ENCODE measurements around the gene CFAP69.

CFAP69 gene

DNA sequence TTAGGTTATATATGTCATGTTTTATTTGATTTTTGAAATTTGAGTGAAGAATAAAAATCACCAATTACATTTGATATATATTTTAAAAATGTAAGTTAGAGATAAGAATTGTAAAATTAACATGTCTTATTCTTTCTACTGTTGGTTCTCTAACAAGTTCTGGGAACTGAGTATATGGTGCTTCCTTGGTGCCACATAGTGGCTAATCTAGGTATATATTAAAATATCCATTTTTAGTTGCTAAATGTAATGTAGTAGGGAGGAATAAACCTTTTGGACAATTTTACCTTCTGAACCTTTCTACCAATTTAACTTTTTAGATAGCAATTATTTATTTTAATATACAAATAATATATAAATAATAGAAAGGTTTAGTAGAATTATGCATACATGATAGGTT lies 17.5 kb downstream of the CFAP69 start:
- H3K27ac ChIP-seq (ENCODE audit: low read length), result no peak overlapping the region
- no peak overlapping the region for H3K4me3 ChIP-seq (ENCODE audit: low read depth in 1 of 2, low read length in 2 of 2)
- H4K20me1 ChIP-seq (ENCODE audit: insufficient read depth, low read length), result no peaks in the 10 kb centered on the region
- H3K9ac ChIP-seq (ENCODE audit: low read depth, low read length), result no peak overlapping the region
- no peak for TF ChIP-seq EZH2 (IDR thresholded peaks at IDR 0.05; ENCODE audit: borderline replicate concordance, low read depth, low read length, severe bottlenecking)
- TF ChIP-seq, protein P1, sequence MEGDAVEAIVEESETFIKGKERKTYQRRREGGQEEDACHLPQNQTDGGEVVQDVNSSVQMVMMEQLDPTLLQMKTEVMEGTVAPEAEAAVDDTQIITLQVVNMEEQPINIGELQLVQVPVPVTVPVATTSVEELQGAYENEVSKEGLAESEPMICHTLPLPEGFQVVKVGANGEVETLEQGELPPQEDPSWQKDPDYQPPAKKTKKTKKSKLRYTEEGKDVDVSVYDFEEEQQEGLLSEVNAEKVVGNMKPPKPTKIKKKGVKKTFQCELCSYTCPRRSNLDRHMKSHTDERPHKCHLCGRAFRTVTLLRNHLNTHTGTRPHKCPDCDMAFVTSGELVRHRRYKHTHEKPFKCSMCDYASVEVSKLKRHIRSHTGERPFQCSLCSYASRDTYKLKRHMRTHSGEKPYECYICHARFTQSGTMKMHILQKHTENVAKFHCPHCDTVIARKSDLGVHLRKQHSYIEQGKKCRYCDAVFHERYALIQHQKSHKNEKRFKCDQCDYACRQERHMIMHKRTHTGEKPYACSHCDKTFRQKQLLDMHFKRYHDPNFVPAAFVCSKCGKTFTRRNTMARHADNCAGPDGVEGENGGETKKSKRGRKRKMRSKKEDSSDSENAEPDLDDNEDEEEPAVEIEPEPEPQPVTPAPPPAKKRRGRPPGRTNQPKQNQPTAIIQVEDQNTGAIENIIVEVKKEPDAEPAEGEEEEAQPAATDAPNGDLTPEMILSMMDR (IDR thresholded peaks at IDR 0.05; ENCODE audit: borderline replicate concordance, extremely low read depth, low read length, poor library complexity, severe bottlenecking), result peak; percentile 21
- H3K4me1 ChIP-seq (ENCODE audit: insufficient read depth, low read length), result no peaks in the 10 kb centered on the region
- no peaks in the 10 kb centered on the region for H3K36me3 ChIP-seq (ENCODE audit: insufficient read depth, low read length)
- ATAC-seq (ENCODE audit: insufficient read depth, low read depth) (peak; percentile 58; the same call in 1 of the 3 replicates), DNase-seq (no peak)
- no peak overlapping the region for H2AFZ ChIP-seq (ENCODE audit: low read depth, low read length)
- no peaks in the 10 kb centered on the region for H3K79me2 ChIP-seq (ENCODE audit: insufficient read depth, low read length)
- H3K9me3 ChIP-seq (ENCODE audit: insufficient read depth, low read length, severe bottlenecking), result no peaks in the 10 kb centered on the region
- H3K27me3 ChIP-seq (ENCODE audit: insufficient read depth, low read length, poor library complexity), result no peaks in the 10 kb centered on the region
- no peak overlapping the region for H3K4me2 ChIP-seq (ENCODE audit: insufficient read depth, low read length)

DNA sequence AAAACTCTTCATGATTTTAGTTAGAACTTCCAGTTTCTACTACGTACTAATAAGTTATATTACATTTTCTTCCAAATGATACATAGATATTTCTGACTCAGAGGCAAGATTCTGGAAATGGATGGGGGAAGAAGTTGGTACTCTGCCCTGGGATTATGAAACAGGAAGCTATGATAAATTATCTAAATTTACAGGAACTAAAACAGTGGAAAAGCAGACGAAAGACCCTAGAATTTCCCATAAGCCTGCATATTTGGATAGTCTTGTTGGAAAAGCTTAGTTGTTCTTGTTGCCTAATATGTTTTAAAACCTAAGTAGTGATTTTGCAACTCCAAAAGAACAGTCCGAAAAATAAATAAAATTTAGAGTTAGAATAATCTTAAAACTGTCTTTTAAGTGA lies 21.8 kb downstream of the CFAP69 start:
- ATAC-seq (ENCODE audit: insufficient read depth, low read depth) (no peak), DNase-seq (no peak)
- Histone ChIP-seq H3K9me3 (ENCODE audit: insufficient read depth, low read length, severe bottlenecking) (no peaks in the 10 kb centered on the region), H3K4me2 (ENCODE audit: insufficient read depth, low read length) (no peak overlapping the region), H3K27ac (ENCODE audit: low read length) (no peak overlapping the region), H3K27me3 (ENCODE audit: insufficient read depth, low read length, poor library complexity) (no peaks in the 10 kb centered on the region), H3K36me3 (ENCODE audit: insufficient read depth, low read length) (no peaks in the 10 kb centered on the region), H3K4me3 (ENCODE audit: low read depth in 1 of 2, low read length in 2 of 2) (no peak overlapping the region), H3K9ac (ENCODE audit: low read depth, low read length) (no peak overlapping the region), H4K20me1 (ENCODE audit: insufficient read depth, low read length) (no peaks in the 10 kb centered on the region), H2AFZ (ENCODE audit: low read depth, low read length) (no peak overlapping the region), H3K79me2 (ENCODE audit: insufficient read depth, low read length) (no peaks in the 10 kb centered on the region), H3K4me1 (ENCODE audit: insufficient read depth, low read length) (no peaks in the 10 kb centered on the region)
- TF ChIP-seq, protein P1 (IDR thresholded peaks at IDR 0.05; ENCODE audit: borderline replicate concordance, extremely low read depth, low read length, poor library complexity, severe bottlenecking), result no peak
- no peak for TF ChIP-seq EZH2 (IDR thresholded peaks at IDR 0.05; ENCODE audit: borderline replicate concordance, low read depth, low read length, severe bottlenecking)

DNA sequence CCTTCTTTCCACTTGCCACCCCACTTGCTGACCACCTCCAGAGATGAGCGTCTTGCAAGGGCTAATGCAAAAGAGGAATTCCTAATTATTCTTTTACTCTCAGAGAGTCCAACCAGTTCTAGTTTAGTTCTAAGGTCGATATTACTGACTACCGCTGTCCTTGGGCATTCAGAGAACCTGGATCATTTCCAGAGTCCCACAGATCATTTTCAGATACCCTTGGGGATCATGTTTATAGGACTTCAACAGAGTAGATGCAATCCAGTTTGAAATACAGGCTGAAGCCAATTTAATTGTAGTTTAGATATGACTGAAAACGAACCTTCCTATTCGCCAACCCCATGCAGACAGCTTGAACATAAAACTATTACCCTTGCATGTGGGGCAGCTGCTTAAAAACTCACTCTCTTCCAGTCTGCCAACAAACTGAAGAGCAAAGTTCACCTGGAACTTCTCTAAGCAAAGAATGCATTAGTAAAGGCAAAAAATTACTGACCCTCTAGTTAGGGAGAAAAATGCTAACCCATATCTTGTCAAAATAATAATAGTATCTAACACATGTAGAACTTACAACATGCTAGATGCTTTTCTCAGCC lies 22.4 kb downstream of the CFAP69 start:
- Histone ChIP-seq H2AFZ (ENCODE audit: low read depth, low read length) (no peak overlapping the region), H3K4me1 (ENCODE audit: insufficient read depth, low read length) (no peaks in the 10 kb centered on the region), H4K20me1 (ENCODE audit: insufficient read depth, low read length) (no peaks in the 10 kb centered on the region), H3K27ac (ENCODE audit: low read length) (no peak overlapping the region), H3K79me2 (ENCODE audit: insufficient read depth, low read length) (no peaks in the 10 kb centered on the region), H3K4me2 (ENCODE audit: insufficient read depth, low read length) (no peak overlapping the region), H3K4me3 (ENCODE audit: low read depth in 1 of 2, low read length in 2 of 2) (no peak overlapping the region), H3K9ac (ENCODE audit: low read depth, low read length) (no peak overlapping the region), H3K27me3 (ENCODE audit: insufficient read depth, low read length, poor library complexity) (no peaks in the 10 kb centered on the region), H3K36me3 (ENCODE audit: insufficient read depth, low read length) (no peaks in the 10 kb centered on the region), H3K9me3 (ENCODE audit: insufficient read depth, low read length, severe bottlenecking) (no peaks in the 10 kb centered on the region)
- ATAC-seq (ENCODE audit: insufficient read depth, low read depth), result no peak
- no peak for TF ChIP-seq EZH2 (IDR thresholded peaks at IDR 0.05; ENCODE audit: borderline replicate concordance, low read depth, low read length, severe bottlenecking)
- TF ChIP-seq, protein P1 (IDR thresholded peaks at IDR 0.05; ENCODE audit: borderline replicate concordance, extremely low read depth, low read length, poor library complexity, severe bottlenecking), result no peak
- no peak for DNase-seq
